IPS DF 6.9 (cell line): ENCODE results near the gene SREBF2.

ENCODE experiments used
- DNase-seq: peaks from one replicate; pipeline ENCODE4 v3.0.0-alpha.2; 2013; ENCODE audit warnings: low read depth, low spot score
- H3K27ac ChIP-seq: one replicate; pipeline ENCODE4 v1.5.1; 2013; ENCODE audit warnings: low read length, control low read depth
- H3K27me3 ChIP-seq: 2 replicates; pipeline ENCODE4 v1.6.1; 2013; ENCODE audit warnings: mild to moderate bottlenecking, low read length; ENCODE audit not compliant: control insufficient read depth, insufficient read depth
- H3K36me3 ChIP-seq: 2 replicates; pipeline ENCODE4 v1.6.1; 2013; ENCODE audit warnings: low read length; ENCODE audit not compliant: control insufficient read depth, insufficient read depth
- H3K4me1 ChIP-seq: 2 replicates; pipeline ENCODE4 v1.6.1; 2013; ENCODE audit warnings: low read length; ENCODE audit not compliant: control insufficient read depth, insufficient read depth
- H3K4me3 ChIP-seq: 2 replicates; pipeline ENCODE4 v1.5.1; 2013; ENCODE audit warnings: mild to moderate bottlenecking, low read length
- H3K9me3 ChIP-seq: 2 replicates; pipeline ENCODE4 v1.6.1; 2013; ENCODE audit warnings: low read length, inconsistent platforms; ENCODE audit not compliant: control insufficient read depth, insufficient read depth
- WGBS: extraction: QIAGEN DNeasy Blood & Tissue Kit; methylation state at CpG from one replicate; pipeline ENCODE4 v1.1.7; 2013; ENCODE audit warnings: mixed read lengths, missing lambda C conversion rate; ENCODE audit not compliant: insufficient read length, insufficient coverage; 5-methylcytosine and 5-hydroxymethylcytosine counted together

Gene SREBF2

DNA sequence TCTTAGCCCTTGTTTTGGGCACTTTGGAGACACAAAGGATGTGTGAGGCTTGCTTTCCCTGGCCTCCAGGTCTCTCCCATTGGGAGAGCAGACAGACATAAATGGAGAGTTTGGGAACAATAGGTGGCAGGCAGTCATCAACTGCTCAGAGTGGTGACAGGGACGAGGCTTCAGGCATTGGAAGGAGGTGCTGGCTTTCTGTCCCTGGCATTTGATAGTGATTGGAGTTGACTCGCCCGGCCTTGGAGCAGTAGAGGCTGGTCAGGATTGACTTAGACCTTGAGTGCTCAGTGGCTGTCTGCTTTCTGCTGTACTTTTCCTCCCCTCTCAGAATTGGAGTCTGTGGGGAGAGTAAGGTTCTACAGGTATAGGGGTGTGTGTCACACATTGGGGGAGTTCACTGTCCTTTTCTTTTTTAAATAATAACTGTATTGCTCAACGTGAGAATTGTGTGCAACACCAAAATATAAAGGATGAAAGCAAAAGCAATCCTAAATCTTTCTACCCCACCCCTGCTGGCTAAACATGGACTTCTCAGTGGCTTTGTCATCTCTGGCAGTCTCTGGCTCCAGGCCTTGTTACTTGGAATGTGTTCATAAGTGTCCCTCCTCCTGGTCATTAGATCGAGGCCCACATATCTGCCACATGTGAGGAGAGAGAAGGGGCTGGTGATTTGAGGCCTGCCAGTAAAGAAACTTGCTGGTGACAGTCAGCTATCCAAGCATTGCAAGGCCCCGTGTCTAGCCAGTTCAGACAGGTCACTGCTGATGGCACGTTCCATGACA lies 60.9 kb downstream of the SREBF2 start:
- no peaks in the 10 kb centered on the region for H3K27me3 ChIP-seq
- H3K4me1 ChIP-seq = no peaks in the 10 kb centered on the region; the same call in 1 of the 2 replicates
- no peak for DNase-seq
- WGBS = no CpG with 5 or more reads among the region's 7 CpGs
- H3K4me3 ChIP-seq = no peak overlapping the region
- H3K27ac ChIP-seq = no peak overlapping the region
- no peaks in the 10 kb centered on the region for H3K9me3 ChIP-seq
- peaks cover 51% of the 10 kb centered on the region for H3K36me3 ChIP-seq

DNA sequence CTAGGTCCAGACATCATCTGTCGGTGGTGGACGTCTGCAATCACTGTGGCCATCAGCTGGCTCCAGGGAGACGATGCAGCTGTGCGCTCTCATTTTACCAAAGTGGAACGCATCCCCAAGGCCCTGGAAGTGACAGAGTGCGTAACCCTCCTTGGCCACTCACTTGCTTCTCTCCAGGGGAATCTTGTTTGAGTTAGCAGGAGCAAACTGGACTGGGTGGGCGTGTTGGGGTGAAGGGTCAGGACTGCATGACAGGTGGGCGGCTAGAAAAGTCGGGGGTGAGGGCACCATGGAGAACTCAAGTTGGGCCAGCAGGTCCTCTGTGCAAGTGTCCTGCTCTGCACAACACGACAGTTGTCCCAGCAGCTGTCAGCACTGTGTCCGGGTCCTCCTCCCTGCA lies 65.7 kb downstream of the SREBF2 start:
- Histone ChIP-seq H3K4me3 (no peak overlapping the region), H3K9me3 (no peaks in the 10 kb centered on the region), H3K27me3 (no peaks in the 10 kb centered on the region), H3K27ac (no peak overlapping the region), H3K36me3 (peaks cover 66% of the 10 kb centered on the region), H3K4me1 (no peaks in the 10 kb centered on the region; the same call in 1 of the 2 replicates)
- no CpG with 5 or more reads among the region's 11 CpGs for WGBS
- DNase-seq = no peak

DNA sequence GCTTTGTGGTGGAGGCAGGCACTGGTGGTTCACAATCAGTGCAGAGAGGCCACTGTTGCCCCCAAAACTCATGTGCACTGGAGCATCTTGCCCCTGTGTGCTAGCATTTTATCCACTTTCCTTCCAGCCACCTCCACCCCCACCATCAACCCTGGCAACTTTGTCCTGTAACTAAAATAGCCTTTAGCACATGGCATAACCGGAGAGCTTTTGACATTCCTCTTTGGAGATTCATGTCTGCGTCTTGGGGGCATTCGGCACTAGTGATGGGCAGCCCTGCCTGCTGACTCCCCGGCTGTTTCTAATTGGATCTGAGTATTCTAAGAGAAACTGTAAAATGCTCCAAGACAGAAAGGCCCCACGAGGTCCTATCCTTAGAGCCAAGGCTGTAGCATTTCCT lies 66.2 kb downstream of the SREBF2 start:
- no peaks in the 10 kb centered on the region; the same call in 1 of the 2 replicates for H3K4me1 ChIP-seq
- peaks cover 64% of the 10 kb centered on the region for H3K36me3 ChIP-seq
- H3K9me3 ChIP-seq = no peaks in the 10 kb centered on the region
- DNase-seq = no peak
- H3K27me3 ChIP-seq = no peaks in the 10 kb centered on the region
- no peak overlapping the region for H3K27ac ChIP-seq
- no CpG with 5 or more reads among the region's 5 CpGs for WGBS
- no peak overlapping the region for H3K4me3 ChIP-seq

DNA sequence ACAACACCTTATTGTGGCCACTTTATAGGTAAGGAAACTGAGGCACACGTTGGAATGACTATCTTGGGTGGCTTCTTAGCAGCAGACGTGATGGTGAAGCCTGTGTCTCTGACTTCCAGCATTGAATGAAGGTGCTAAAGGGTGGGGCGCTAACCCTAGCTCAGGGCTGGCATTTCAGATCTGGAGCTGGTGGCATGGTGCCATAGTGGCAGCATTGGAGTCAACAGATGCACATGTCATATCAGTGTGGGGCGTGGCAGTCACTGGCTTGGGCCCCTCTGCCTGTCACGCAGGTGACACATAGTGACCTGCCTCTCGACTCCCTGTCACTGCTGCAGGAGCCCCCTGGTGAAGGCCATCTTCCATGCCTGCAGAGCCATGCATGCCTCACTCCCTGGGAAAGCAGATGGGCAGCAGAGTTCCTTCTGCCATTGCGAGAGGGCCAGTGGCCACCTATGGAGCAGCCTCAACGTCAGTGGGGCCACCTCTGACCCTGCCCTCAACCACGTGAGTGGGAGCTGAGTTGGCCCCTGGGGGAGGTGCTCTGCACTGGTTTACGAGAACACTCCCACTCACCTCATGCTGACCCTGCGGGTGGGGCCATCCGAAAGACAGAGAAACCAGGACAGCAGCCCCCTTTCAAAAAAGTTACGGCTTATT lies 67.2 kb downstream of the SREBF2 start:
- no peak overlapping the region for H3K4me3 ChIP-seq
- H3K36me3 ChIP-seq = peaks cover 65% of the 10 kb centered on the region
- H3K9me3 ChIP-seq = no peaks in the 10 kb centered on the region
- no peaks in the 10 kb centered on the region for H3K27me3 ChIP-seq
- DNase-seq = no peak
- H3K4me1 ChIP-seq = no peaks in the 10 kb centered on the region
- no CpG with 5 or more reads among the region's 13 CpGs for WGBS
- H3K27ac ChIP-seq = no peak overlapping the region

DNA sequence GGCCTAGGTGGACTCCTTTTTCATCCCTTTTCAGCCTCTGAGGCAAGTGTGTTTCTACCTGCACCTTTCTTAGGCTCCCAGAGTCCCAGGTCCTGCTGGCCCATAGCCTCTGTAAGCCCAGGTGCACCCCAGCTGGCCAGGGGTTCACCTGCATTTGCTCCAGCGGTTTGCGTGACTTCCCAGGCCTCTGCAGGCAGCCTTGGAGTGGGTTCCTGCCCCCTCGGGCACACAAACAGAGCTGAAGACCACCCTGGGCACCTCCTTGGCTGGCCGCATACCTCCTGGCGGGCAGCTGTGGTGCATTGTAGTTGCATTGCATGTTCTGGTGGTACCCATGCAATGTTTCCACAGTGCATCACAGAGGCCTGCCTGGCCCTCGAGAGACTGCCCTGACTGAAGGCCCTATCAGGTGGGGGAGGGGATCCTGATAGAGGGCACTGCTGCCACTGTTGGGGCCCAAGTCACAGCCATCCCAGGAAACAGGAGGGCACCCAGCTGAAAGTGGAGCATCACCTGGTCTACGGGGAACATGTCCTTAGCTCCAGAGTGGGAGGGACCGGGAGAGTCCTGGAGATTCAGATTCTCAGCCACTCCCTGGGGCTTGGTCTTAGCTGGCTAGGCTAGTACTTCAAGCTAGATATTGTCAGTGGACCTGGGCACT lies 67.9 kb downstream of the SREBF2 start:
- Histone ChIP-seq H3K4me3 (no peak overlapping the region), H3K36me3 (peaks cover 69% of the 10 kb centered on the region), H3K27ac (no peak overlapping the region), H3K27me3 (no peaks in the 10 kb centered on the region), H3K4me1 (no peaks in the 10 kb centered on the region), H3K9me3 (no peaks in the 10 kb centered on the region)
- WGBS = no CpG with 5 or more reads among the region's 8 CpGs
- no peak for DNase-seq

DNA sequence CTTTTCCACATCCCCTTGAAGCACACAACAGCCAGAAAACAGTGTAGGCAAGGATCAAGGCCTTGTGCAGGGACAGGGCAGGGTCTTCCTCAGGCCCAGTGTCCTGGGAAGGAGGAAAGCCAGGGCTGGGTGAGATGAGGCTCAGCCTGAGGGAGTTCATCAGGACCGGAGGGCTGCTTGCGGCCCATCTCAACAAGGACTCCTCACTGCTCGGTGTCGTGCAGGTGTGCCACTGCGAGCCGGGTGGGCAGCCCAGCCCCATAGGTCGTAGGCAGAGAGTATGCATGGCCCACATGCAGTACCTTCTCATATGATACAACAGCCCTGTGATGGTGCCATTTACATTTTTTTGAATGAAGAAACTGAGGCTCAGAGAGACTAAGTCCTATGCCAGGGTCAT lies 69.1 kb downstream of the SREBF2 start:
- WGBS = no CpG with 5 or more reads among the region's 7 CpGs
- no peak for DNase-seq
- Histone ChIP-seq H3K4me3 (no peak overlapping the region), H3K27ac (no peak overlapping the region), H3K9me3 (no peaks in the 10 kb centered on the region), H3K4me1 (no peaks in the 10 kb centered on the region), H3K36me3 (peaks cover 64% of the 10 kb centered on the region), H3K27me3 (no peaks in the 10 kb centered on the region)

- H3K4me3 ChIP-seq = no peak overlapping the region; the same call in 1 of the 2 replicates
- H3K36me3 ChIP-seq = peaks cover 57% of the 10 kb centered on the region
- no CpG with 5 or more reads among the region's 15 CpGs for WGBS
- no peak for DNase-seq
- H3K27me3 ChIP-seq = no peaks in the 10 kb centered on the region
- peaks cover 3% of the 10 kb centered on the region; the same call in 1 of the 2 replicates for H3K4me1 ChIP-seq
- H3K27ac ChIP-seq = no peak overlapping the region
- no peaks in the 10 kb centered on the region for H3K9me3 ChIP-seq
Measured at GRCh38 chr22:41902932-41903421, 70.1 kb downstream of the SREBF2 start.

GRCh38 chr22:41904450-41905410 lies 71.8 kb downstream of the SREBF2 start:
- no peaks in the 10 kb centered on the region; the same call in 1 of the 2 replicates for H3K27me3 ChIP-seq
- H3K36me3 ChIP-seq = peaks cover 42% of the 10 kb centered on the region
- WGBS = no CpG with 5 or more reads among the region's 24 CpGs
- no peaks in the 10 kb centered on the region for H3K9me3 ChIP-seq
- H3K4me3 ChIP-seq = no peak overlapping the region
- H3K4me1 ChIP-seq = peaks cover 3% of the 10 kb centered on the region; the same call in 1 of the 2 replicates
- H3K27ac ChIP-seq = no peak overlapping the region
- no peak for DNase-seq

GRCh38 chr22:41905411-41906202 lies 72.7 kb downstream of the SREBF2 start:
- Histone ChIP-seq H3K36me3 (peaks cover 34% of the 10 kb centered on the region), H3K4me1 (peaks cover 4% of the 10 kb centered on the region), H3K9me3 (no peaks in the 10 kb centered on the region), H3K4me3 (no peak overlapping the region), H3K27ac (no peak overlapping the region), H3K27me3 (peaks cover 3% of the 10 kb centered on the region; the same call in 1 of the 2 replicates)
- WGBS = no CpG with 5 or more reads among the region's 23 CpGs
- no peak for DNase-seq
